ENCODE data around the gene RAF1. TPM values are rescaled to one million over a fixed set of nuclear protein-coding genes. Genes with fewer than 3 reads are reported as not detected.

RAF1 gene
- total RNA-seq, 3 donors from 2014 or later (not counting 1 experiment from before 2014, with no cell fraction given): 142 to 168 (median 156) TPM

- no peaks in the 10 kb centered on the region for H3K4me1 Mint-ChIP-seq
- intact Hi-C loops (cut with micrococcal nuclease): no loop called here
- no peaks in the 10 kb centered on the region for H3K9me3 ChIP-seq (ENCODE audit: control insufficient read depth, insufficient read depth, low read length)
- H3K9me3 Mint-ChIP-seq: no peaks in the 10 kb centered on the region
- no peak overlapping the region for H3K4me3 Mint-ChIP-seq
- TF ChIP-seq CTCF (IDR thresholded peaks at IDR 0.05): no peak
- ATAC-seq (peak in 1 of 3 donors; percentile 18), DNase-seq (no peak)
- no peak overlapping the region for H3K4me3 ChIP-seq (ENCODE audit: low read length)
- no peaks in the 10 kb centered on the region for H3K4me1 ChIP-seq (ENCODE audit: control insufficient read depth, insufficient read depth, low read length)
- H3K27ac ChIP-seq (ENCODE audit: low read length): no peak overlapping the region
- WGBS (ENCODE audit: insufficient coverage): 72% methylated on average over 3 of the region's 3 CpGs
- H3K27me3 Mint-ChIP-seq (ENCODE audit: low read depth in 2 of 2): no peaks in the 10 kb centered on the region
- H3K36me3 ChIP-seq (ENCODE audit: control insufficient read depth, insufficient read depth, low read length): peaks cover 83% of the 10 kb centered on the region
- no peaks in the 10 kb centered on the region for H3K36me3 Mint-ChIP-seq
- H3K27me3 ChIP-seq (ENCODE audit: control insufficient read depth, insufficient read depth, low read length): no peaks in the 10 kb centered on the region
- H3K27ac Mint-ChIP-seq: peak overlapping the region; percentile 52 to 62
Measured at GRCh38 chr3:12586403-12586802, 77.5 kb downstream of the RAF1 start.

GRCh38 chr3:12585970-12586369 is 77.9 kb downstream of the RAF1 start:
- Histone ChIP-seq H3K27ac (ENCODE audit: low read length) (no peak overlapping the region), H3K4me1 (ENCODE audit: control insufficient read depth, insufficient read depth, low read length) (no peaks in the 10 kb centered on the region), H3K4me3 (ENCODE audit: low read length) (no peak overlapping the region), H3K36me3 (ENCODE audit: control insufficient read depth, insufficient read depth, low read length) (peaks cover 83% of the 10 kb centered on the region), H3K27me3 (ENCODE audit: control insufficient read depth, insufficient read depth, low read length) (no peaks in the 10 kb centered on the region), H3K9me3 (ENCODE audit: control insufficient read depth, insufficient read depth, low read length) (no peaks in the 10 kb centered on the region)
- Mint-ChIP-seq H3K9me3 (no peaks in the 10 kb centered on the region), H3K4me3 (no peak overlapping the region), H3K4me1 (no peaks in the 10 kb centered on the region), H3K36me3 (no peaks in the 10 kb centered on the region), H3K27ac (peak overlapping the region; percentile 52 to 62), H3K27me3 (ENCODE audit: low read depth in 2 of 2) (no peaks in the 10 kb centered on the region)
- intact Hi-C loops (cut with micrococcal nuclease): no loop called here
- DNase-seq: no peak
- WGBS (ENCODE audit: insufficient coverage): 85% methylated on average over 5 of the region's 5 CpGs
- no peak for ATAC-seq
- TF ChIP-seq CTCF (IDR thresholded peaks at IDR 0.05): no peak

- 100% methylated on average over 3 of the region's 3 CpGs for WGBS (ENCODE audit: insufficient coverage)
- H3K9me3 ChIP-seq (ENCODE audit: control insufficient read depth, insufficient read depth, low read length): no peaks in the 10 kb centered on the region
- H3K36me3 ChIP-seq (ENCODE audit: control insufficient read depth, insufficient read depth, low read length): peaks cover 81% of the 10 kb centered on the region
- intact Hi-C loops (cut with micrococcal nuclease): no loop called here
- H3K27ac Mint-ChIP-seq: peak overlapping the region; percentile 6 to 52
- H3K4me1 ChIP-seq (ENCODE audit: control insufficient read depth, insufficient read depth, low read length): no peaks in the 10 kb centered on the region
- H3K27me3 Mint-ChIP-seq (ENCODE audit: low read depth in 2 of 2): no peaks in the 10 kb centered on the region
- no peaks in the 10 kb centered on the region for H3K9me3 Mint-ChIP-seq
- H3K27ac ChIP-seq (ENCODE audit: low read length): no peak overlapping the region
- no peaks in the 10 kb centered on the region for H3K36me3 Mint-ChIP-seq
- H3K27me3 ChIP-seq (ENCODE audit: control insufficient read depth, insufficient read depth, low read length): no peaks in the 10 kb centered on the region
- no peak overlapping the region for H3K4me3 Mint-ChIP-seq
- no peaks in the 10 kb centered on the region for H3K4me1 Mint-ChIP-seq
- DNase-seq (no peak), ATAC-seq (no peak)
- TF ChIP-seq CTCF (IDR thresholded peaks at IDR 0.05): no peak
- no peak overlapping the region for H3K4me3 ChIP-seq (ENCODE audit: low read length)
Measured at GRCh38 chr3:12585181-12585580, 78.7 kb downstream of the RAF1 start.

- Mint-ChIP-seq H3K36me3 (peaks cover 8% of the 10 kb centered on the region), H3K27ac (peak overlapping the region in 1 of 2 donors; percentile 6)
- 81% methylated on average over 2 of the region's 2 CpGs for WGBS (ENCODE audit: insufficient coverage)
Measured at GRCh38 chr3:12584083-12584482, 79.8 kb downstream of the RAF1 start.

More at GRCh38 chr3:12584083-12584482, 79.8 kb downstream of the RAF1 start:
- Histone ChIP-seq H3K9me3 (ENCODE audit: control insufficient read depth, insufficient read depth, low read length) (no peaks in the 10 kb centered on the region), H3K4me3 (ENCODE audit: low read length) (no peak overlapping the region), H3K4me1 (ENCODE audit: control insufficient read depth, insufficient read depth, low read length) (no peaks in the 10 kb centered on the region), H3K36me3 (ENCODE audit: control insufficient read depth, insufficient read depth, low read length) (peaks cover 82% of the 10 kb centered on the region), H3K27me3 (ENCODE audit: control insufficient read depth, insufficient read depth, low read length) (no peaks in the 10 kb centered on the region), H3K27ac (ENCODE audit: low read length) (no peak overlapping the region)
- H3K9me3 Mint-ChIP-seq: no peaks in the 10 kb centered on the region
- peaks cover 0 to 9% of the 10 kb centered on the region in 2 donors for H3K4me1 Mint-ChIP-seq
- no peaks in the 10 kb centered on the region for H3K27me3 Mint-ChIP-seq (ENCODE audit: low read depth in 2 of 2)
- ATAC-seq (no peak), DNase-seq (no peak)
- intact Hi-C loops (cut with micrococcal nuclease): no loop called here
- H3K4me3 Mint-ChIP-seq: no peak overlapping the region
- TF ChIP-seq CTCF (IDR thresholded peaks at IDR 0.05): no peak

All from natural killer cell (primary cell).